ENCODE results near the gene CALN1.

DNA sequence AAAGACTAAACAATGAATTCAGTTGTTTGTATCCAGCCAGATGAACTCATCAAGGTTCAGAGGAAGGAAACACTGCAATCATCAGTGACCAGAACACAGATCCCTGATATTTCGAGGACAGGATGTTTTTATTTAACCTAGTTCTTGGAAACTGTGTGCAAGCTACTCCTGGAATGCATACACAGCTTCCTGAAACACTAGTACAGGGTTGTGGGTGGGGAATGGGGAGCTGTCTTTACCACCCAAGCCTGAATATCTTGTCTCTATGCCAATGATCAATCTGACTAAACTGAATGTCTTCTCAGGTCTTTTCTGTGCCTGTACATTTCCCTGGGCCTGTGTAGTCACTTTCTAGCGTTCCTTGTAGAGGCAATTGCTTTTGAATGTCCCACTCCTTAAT, 374.6 kb downstream of the CALN1 start:
- TF ChIP-seq POLR2AphosphoS5 (IDR thresholded peaks at IDR 0.05) (no peak), RAD21 (conservative IDR thresholded peaks at IDR 0.05) (no peak)
- TF ChIP-seq, protein P1, sequence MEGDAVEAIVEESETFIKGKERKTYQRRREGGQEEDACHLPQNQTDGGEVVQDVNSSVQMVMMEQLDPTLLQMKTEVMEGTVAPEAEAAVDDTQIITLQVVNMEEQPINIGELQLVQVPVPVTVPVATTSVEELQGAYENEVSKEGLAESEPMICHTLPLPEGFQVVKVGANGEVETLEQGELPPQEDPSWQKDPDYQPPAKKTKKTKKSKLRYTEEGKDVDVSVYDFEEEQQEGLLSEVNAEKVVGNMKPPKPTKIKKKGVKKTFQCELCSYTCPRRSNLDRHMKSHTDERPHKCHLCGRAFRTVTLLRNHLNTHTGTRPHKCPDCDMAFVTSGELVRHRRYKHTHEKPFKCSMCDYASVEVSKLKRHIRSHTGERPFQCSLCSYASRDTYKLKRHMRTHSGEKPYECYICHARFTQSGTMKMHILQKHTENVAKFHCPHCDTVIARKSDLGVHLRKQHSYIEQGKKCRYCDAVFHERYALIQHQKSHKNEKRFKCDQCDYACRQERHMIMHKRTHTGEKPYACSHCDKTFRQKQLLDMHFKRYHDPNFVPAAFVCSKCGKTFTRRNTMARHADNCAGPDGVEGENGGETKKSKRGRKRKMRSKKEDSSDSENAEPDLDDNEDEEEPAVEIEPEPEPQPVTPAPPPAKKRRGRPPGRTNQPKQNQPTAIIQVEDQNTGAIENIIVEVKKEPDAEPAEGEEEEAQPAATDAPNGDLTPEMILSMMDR (IDR thresholded peaks at IDR 0.05; ENCODE audit: poor library complexity, severe bottlenecking) = no peak

All from neural cell (in vitro differentiated cells).